ENCODE measurements around the gene PERCC1. TPM values are rescaled to one million over a fixed set of nuclear protein-coding genes. Genes with fewer than 3 reads are reported as not detected.
A peak's percentile ranks its signal among the peaks of the same experiment; 100 is the strongest.
"Not testable (repeated sequence)": the region's sequence is repeated elsewhere in the genome, so short reads cannot be mapped to it uniquely, and the experiment has no call there.

Gene PERCC1
- total and polyA plus RNA-seq, 11 donors: 0.11 to 0.60 (median 0.34) TPM; not detected in 6

GRCh38 chr16:1466968-1467521, 36.2 kb downstream of the PERCC1 start:
- ATAC-seq: peak in 3 of 4 donors; percentile 17 to 45 (median 39)
- peaks cover 0 to 24% (median 3%) of the 10 kb centered on the region in 12 donors for H3K4me1 ChIP-seq
- H3K9me3 ChIP-seq: no peaks in the 10 kb centered on the region
- no peaks in the 10 kb centered on the region for H3K27me3 ChIP-seq
- WGBS, 4 donors: 44 to 68% (median 56%) methylated on average over 14 of the region's 14 CpGs
- intact Hi-C loops (cut with DNase I): no loop called here
- DNase-seq: peak in 2 of 5 donors; percentile 50 to 52
- no peak overlapping the region for H3K27ac ChIP-seq
- no peak overlapping the region for H3K4me3 ChIP-seq
- peaks cover 0 to 21% (median 12%) of the 10 kb centered on the region in 9 donors for H3K36me3 ChIP-seq
- TF ChIP-seq, protein P1, sequence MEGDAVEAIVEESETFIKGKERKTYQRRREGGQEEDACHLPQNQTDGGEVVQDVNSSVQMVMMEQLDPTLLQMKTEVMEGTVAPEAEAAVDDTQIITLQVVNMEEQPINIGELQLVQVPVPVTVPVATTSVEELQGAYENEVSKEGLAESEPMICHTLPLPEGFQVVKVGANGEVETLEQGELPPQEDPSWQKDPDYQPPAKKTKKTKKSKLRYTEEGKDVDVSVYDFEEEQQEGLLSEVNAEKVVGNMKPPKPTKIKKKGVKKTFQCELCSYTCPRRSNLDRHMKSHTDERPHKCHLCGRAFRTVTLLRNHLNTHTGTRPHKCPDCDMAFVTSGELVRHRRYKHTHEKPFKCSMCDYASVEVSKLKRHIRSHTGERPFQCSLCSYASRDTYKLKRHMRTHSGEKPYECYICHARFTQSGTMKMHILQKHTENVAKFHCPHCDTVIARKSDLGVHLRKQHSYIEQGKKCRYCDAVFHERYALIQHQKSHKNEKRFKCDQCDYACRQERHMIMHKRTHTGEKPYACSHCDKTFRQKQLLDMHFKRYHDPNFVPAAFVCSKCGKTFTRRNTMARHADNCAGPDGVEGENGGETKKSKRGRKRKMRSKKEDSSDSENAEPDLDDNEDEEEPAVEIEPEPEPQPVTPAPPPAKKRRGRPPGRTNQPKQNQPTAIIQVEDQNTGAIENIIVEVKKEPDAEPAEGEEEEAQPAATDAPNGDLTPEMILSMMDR (IDR thresholded peaks at IDR 0.05): no peak
- no peak for TF ChIP-seq POLR2A (IDR thresholded peaks at IDR 0.05)

DNA sequence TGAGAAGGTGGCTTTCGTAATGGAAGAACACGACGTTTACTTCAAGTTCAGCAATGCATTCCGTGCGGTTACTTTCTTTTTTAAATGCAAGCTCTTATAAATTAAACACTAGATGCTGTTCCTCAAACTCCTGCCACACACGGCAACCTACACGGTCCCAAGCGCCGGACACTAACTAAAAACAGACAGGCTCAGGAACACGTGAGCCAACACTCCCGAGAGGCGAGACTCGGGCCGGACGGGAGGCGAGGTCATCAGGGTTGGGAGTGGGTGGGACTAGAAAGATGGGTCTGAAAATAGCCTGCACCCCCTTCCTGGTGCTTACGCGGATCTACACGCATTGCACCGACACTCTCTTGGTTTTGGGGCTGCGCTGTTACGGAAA, 37.5 kb downstream of the PERCC1 start:
- DNase-seq (no peak), ATAC-seq (no peak)
- Histone ChIP-seq H3K4me3 (no peak overlapping the region), H3K36me3 (peaks cover 0 to 21% (median 8%) of the 10 kb centered on the region in 9 donors), H3K27me3 (no peaks in the 10 kb centered on the region), H3K27ac (no peak overlapping the region), H3K4me1 (peaks cover 0 to 37% (median 5%) of the 10 kb centered on the region in 12 donors), H3K9me3 (no peaks in the 10 kb centered on the region)
- 74 to 78% (median 76%) methylated on average over 22 of the region's 22 CpGs for WGBS, 4 donors
- intact Hi-C loops (cut with DNase I): loop anchor here in 1 of 10 donors (2.0 kb wide), 1 partner anchor 72 kb away; no protein-coding TSS in a partner anchor
- TF ChIP-seq, protein P1 (IDR thresholded peaks at IDR 0.05): no peak
- TF ChIP-seq POLR2A (IDR thresholded peaks at IDR 0.05): no peak

DNA sequence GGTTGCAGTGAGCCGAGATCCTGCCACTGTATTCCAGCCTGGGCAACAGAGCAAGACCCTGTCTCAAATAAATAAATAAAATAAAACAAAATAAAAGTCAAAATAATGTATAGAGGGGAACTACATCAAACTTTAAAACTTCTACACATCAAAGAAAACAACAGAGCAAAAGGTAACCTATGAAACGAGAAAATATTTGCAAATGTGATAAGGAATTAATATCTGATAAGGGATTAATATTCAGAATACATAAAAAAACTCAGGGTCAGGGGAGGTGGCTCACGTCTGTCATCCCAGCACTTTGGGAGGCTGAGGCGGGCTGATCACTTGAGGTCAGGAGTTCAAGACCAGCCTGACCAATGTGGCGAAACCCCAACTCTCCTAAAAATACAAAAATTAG, 38.3 kb downstream of the PERCC1 start:
- not testable (repeated sequence) for ATAC-seq, H3K27me3 ChIP-seq, H3K4me3 ChIP-seq, DNase-seq, H3K9me3 ChIP-seq
- Histone ChIP-seq H3K36me3 (peaks cover 0 to 15% (median 3%) of the 10 kb centered on the region in 9 donors), H3K27ac (peak overlapping the region in 1 of 12 donors; percentile 90), H3K4me1 (peaks cover 0 to 44% (median 11%) of the 10 kb centered on the region in 12 donors)
- WGBS, 4 donors: 70 to 93% (median 78%) methylated on average over 5 of the region's 5 CpGs
- intact Hi-C loops (cut with DNase I): loop anchor here in 1 of 10 donors (2.0 kb wide), 1 partner anchor 72 kb away; no protein-coding TSS in a partner anchor

DNA sequence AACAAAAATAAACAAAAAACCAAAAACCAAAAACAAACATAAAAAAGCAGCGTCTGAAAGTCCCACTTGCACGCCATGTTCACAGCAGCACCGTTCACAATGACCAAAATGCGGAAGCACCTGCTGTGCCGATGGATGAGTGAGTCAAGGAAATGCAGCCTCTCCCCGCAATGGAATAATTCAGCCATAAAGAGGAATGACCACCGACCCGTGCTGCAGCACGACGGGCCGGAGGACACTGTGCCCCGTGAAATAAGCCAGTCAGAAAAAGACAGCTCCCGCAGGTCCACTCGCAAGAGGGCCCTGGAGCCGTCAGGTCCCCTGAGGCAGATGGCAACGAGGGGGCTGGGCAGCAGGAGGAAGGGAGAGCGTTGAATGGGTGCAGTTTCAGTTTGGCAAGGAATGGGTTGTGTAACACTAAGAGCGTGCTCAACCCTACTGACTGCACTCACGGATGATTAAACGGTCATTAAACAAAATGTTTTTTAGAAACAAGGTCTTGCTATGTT, 38.9 kb downstream of the PERCC1 start:
- H3K9me3 ChIP-seq: no peaks in the 10 kb centered on the region
- TF ChIP-seq, protein P1 (IDR thresholded peaks at IDR 0.05): no peak
- TF ChIP-seq POLR2A (IDR thresholded peaks at IDR 0.05): no peak
- ATAC-seq: peak in 1 of 4 donors; percentile 23
- H3K27me3 ChIP-seq: no peaks in the 10 kb centered on the region
- WGBS, 4 donors: 82 to 88% (median 83%) methylated on average over 20 of the region's 20 CpGs
- peak in 1 of 5 donors; percentile 48 for DNase-seq
- H3K4me3 ChIP-seq: peak overlapping the region in 1 of 12 donors; percentile 28
- H3K4me1 ChIP-seq: peaks cover 0 to 46% (median 12%) of the 10 kb centered on the region in 12 donors
- peak overlapping the region in 1 of 12 donors; percentile 90 for H3K27ac ChIP-seq
- H3K36me3 ChIP-seq: peaks cover 0 to 9% (median 0%) of the 10 kb centered on the region in 9 donors
- intact Hi-C loops (cut with DNase I): loop anchor here in 2 of 10 donors (2.0 to 5.0 kb wide), 2 partner anchors 47 to 71 kb away; partner anchors contain the start of gene UQCC4 (in 1 of the 2)
